ENCODE measurements around the gene SYNE1. TPM values are rescaled to one million over a fixed set of nuclear protein-coding genes. Genes with fewer than 3 reads are reported as not detected.

SYNE1 gene
- total RNA-seq, 1 experiment from 2014 or later: 3.0 TPM

GRCh38 chr6:152265651-152266050, 371.5 kb downstream of the SYNE1 start:
- Histone ChIP-seq H2AFZ (ENCODE audit: low read length) (no peak overlapping the region), H3K9ac (ENCODE audit: extremely low read depth, insufficient read length, low read length) (no peak overlapping the region), H3K14ac (ENCODE audit: insufficient read depth, low read length) (no peak overlapping the region), H3K79me1 (ENCODE audit: insufficient read depth, low read depth, low read length, poor library complexity, severe bottlenecking) (no peaks in the 10 kb centered on the region), H2AK5ac (ENCODE audit: insufficient read length, low read length) (no peak overlapping the region), H4K20me1 (ENCODE audit: control insufficient read depth, insufficient read depth, insufficient read length) (no peaks in the 10 kb centered on the region), H4K8ac (replicated peaks; ENCODE audit: insufficient read length, low read depth, low read length) (no peak overlapping the region), H3T11ph (ENCODE audit: low read length) (no peak overlapping the region), H3K4me2 (ENCODE audit: insufficient read depth, insufficient read length, low read length) (no peak overlapping the region), H3K4me1 (ENCODE audit: insufficient read depth, low read length) (no peaks in the 10 kb centered on the region; the same call in 1 of the 2 replicates), H3K27ac (ENCODE audit: insufficient read length, low read depth, low read length) (no peak overlapping the region), H2BK12ac (ENCODE audit: insufficient read length, low read depth, low read length) (no peak overlapping the region), H2BK15ac (ENCODE audit: low read depth, low read length) (no peak overlapping the region), H4K5ac (ENCODE audit: insufficient read length, low read depth, low read length) (no peak overlapping the region), H3K4ac (ENCODE audit: low read depth, low read length) (no peak overlapping the region), H2BK5ac (ENCODE audit: insufficient read length, low read length) (no peak overlapping the region), H2BK20ac (ENCODE audit: low read depth, low read length, poor library complexity, severe bottlenecking) (no peak overlapping the region), H3K23me2 (ENCODE audit: insufficient read length, low read depth, low read length, poor library complexity, severe bottlenecking) (no peaks in the 10 kb centered on the region), H3K27me3 (ENCODE audit: insufficient read depth, low read length) (no peaks in the 10 kb centered on the region), H3K18ac (ENCODE audit: insufficient read length, low read depth, low read length) (no peak overlapping the region), H3K79me2 (ENCODE audit: insufficient read depth, low read length) (no peaks in the 10 kb centered on the region), H2BK120ac (ENCODE audit: low read depth, low read length, poor library complexity, severe bottlenecking) (no peak overlapping the region), H3K23ac (ENCODE audit: insufficient read length, low read depth, low read length) (no peak overlapping the region), H3K9me3 (ENCODE audit: control insufficient read depth, low read depth, low read length) (peaks cover 16% of the 10 kb centered on the region), H3K56ac (ENCODE audit: insufficient read length, low read depth, low read length) (no peak overlapping the region), H4K91ac (ENCODE audit: insufficient read length, low read depth, low read length) (no peak overlapping the region)
- no peak for DNase-seq
- Mint-ChIP-seq H3K27me3 (ENCODE audit: low read depth) (no peaks in the 10 kb centered on the region), H3K4me1 (peaks cover 7 to 17% of the 10 kb centered on the region in 2 experiments), H3K36me3 (ENCODE audit: insufficient read depth in 1 of 3, low read depth in 3 of 3) (peaks cover 10 to 14% (median 11%) of the 10 kb centered on the region in 3 experiments; a peak in 5 of 7 replicates), H3K9me3 (peaks cover 22 to 28% of the 10 kb centered on the region in 2 experiments), H3K27ac (no peak overlapping the region), H3K4me3 (no peak overlapping the region)
- no CpG with 5 or more reads among the region's 2 CpGs for whole genome bisulfite sequencing (ENCODE audit: extremely low coverage, insufficient read length, low lambda C conversion rate)
- no peak for TF ChIP-seq CTCF (conservative IDR thresholded peaks at IDR 0.05)
